Kidney (tissue), 14 donors: ENCODE measurements around the gene ASPN. TPM values are rescaled to one million over a fixed set of nuclear protein-coding genes. Genes with fewer than 3 reads are reported as not detected.

Source experiments
- DNase-seq, 5 donors: peaks; one replicate each; pipeline ENCODE4 v3.0.0-alpha.2; 2013 to 2020
- FAIRE-seq: peaks from 2 replicates; lab custom pipeline; 2012; peaks lifted over from hg19 to GRCh38; lab: Jason Lieb, UNC
- H3K27ac ChIP-seq, 2 donors: one replicate each; pipeline ENCODE4 v1.7.0; 2013; ENCODE audit warnings: low read depth in 2 of 2, low read length in 2 of 2, inconsistent platforms in 1 of 2
- H3K27me3 ChIP-seq: one replicate; pipeline ENCODE4 v1.7.1; 2013; ENCODE audit warnings: low read length, inconsistent platforms; ENCODE audit not compliant: control insufficient read depth, insufficient read depth
- H3K36me3 ChIP-seq, 3 donors: one replicate each; pipeline versions ENCODE4 v1.7.0 to v1.7.1; 2013; ENCODE audit warnings: low read length in 3 of 3, control low read depth in 1 of 3, inconsistent platforms in 1 of 3; ENCODE audit not compliant: insufficient read depth in 3 of 3, control insufficient read depth in 2 of 3
- H3K4me1 ChIP-seq, 3 donors: one replicate each; pipeline versions ENCODE4 v1.7.0 to v1.7.1; 2013; ENCODE audit warnings: low read length in 3 of 3, inconsistent platforms in 1 of 3, low read depth in 1 of 3; ENCODE audit not compliant: control insufficient read depth in 2 of 3, insufficient read depth in 2 of 3
- H3K4me3 ChIP-seq, 3 donors: one replicate each; pipeline versions ENCODE4 v1.7.0 to v1.8.1; 2013; ENCODE audit warnings: low read length in 3 of 3, control low read depth in 1 of 3, inconsistent platforms in 1 of 3
- H3K9ac ChIP-seq, 3 donors: one replicate each; pipeline versions ENCODE4 v1.7.0 to v1.7.1; 2013; ENCODE audit warnings: low read length in 3 of 3, control low read depth in 1 of 3, inconsistent platforms in 1 of 3
- H3K9me3 ChIP-seq, 3 donors: one replicate each; pipeline versions ENCODE4 v1.7.0 to v1.7.1; 2013; ENCODE audit warnings: low read length in 3 of 3, control low read depth in 1 of 3, inconsistent platforms in 1 of 3; ENCODE audit not compliant: control insufficient read depth in 2 of 3, insufficient read depth in 1 of 3
- CTCF ChIP-seq: IDR thresholded peaks from 3 replicates; pipeline ENCODE4 v1.5.1; 2012; ENCODE audit warnings: mild to moderate bottlenecking, moderate library complexity, borderline replicate concordance; ENCODE audit not compliant: insufficient read depth; ENCODE audit errors: extremely low read depth
- intact Hi-C: fragments of 100-400 bp; cut with DNase I; formaldehyde crosslinking; loops from one replicate; pipeline ENCODE4 v1.11.1; 2022
- polyA plus RNA-seq: library from polyadenylated mRNA; stranded (reverse); fragments of 350-450 nt; fragmentation: Illumina TruSeq; extraction: RNeasy Lipid Tissue Mini Kit (QIAGEN cat#74804); gene quantifications from one replicate; pipeline ENCODE4 v1.2.3, GENCODE V29; 2014; ENCODE audit warnings: low read depth, low replicate concordance; ENCODE audit not compliant: insufficient read depth
- total RNA-seq: library from RNA; stranded (reverse); fragmentation: NEBNext Ultra II Directional; extraction: Animal tissue kit (Norgen Biotek cat#: 25700); gene quantifications from one replicate; pipeline ENCODE4 v1.2.1, GENCODE V29; 2021
- donor health status: control.
- donor health status: control.
- donor health status: control.
- donor health status: control.
- donor health status: control.
- donor health status: DM: yes; HTN: yes; CAD: no.
- donor health status: Normal renal cell carcinoma (clear cell type).

Gene ASPN
- total and polyA plus RNA-seq, 2 donors from 2014 or later, result 1.5 to 3.2 TPM

- no peak for DNase-seq
- FAIRE-seq, result no peak
- Histone ChIP-seq H3K9ac (no peak overlapping the region), H3K9me3 (no peaks in the 10 kb centered on the region), H3K4me1 (peaks cover 0 to 2% (median 0%) of the 10 kb centered on the region in 3 donors), H3K4me3 (no peak overlapping the region), H3K36me3 (no peaks in the 10 kb centered on the region), H3K27ac (no peak overlapping the region), H3K27me3 (no peaks in the 10 kb centered on the region)
- intact Hi-C loops, result no loop called here
- TF ChIP-seq CTCF, result no peak
Measured at GRCh38 chr9:92506184-92506857, 24.0 kb upstream of the ASPN start.

- no peak for TF ChIP-seq CTCF
- H3K36me3 ChIP-seq, result no peaks in the 10 kb centered on the region
- H3K27me3 ChIP-seq, result no peaks in the 10 kb centered on the region
- H3K4me3 ChIP-seq, result no peak overlapping the region
- H3K9ac ChIP-seq, result no peak overlapping the region
- no peak for DNase-seq
- no peak overlapping the region for H3K27ac ChIP-seq
- H3K4me1 ChIP-seq, result peaks cover 0 to 2% (median 0%) of the 10 kb centered on the region in 3 donors
- no peaks in the 10 kb centered on the region for H3K9me3 ChIP-seq
- no peak for FAIRE-seq
- intact Hi-C loops, result no loop called here
Measured at GRCh38 chr9:92504881-92505280, 22.6 kb upstream of the ASPN start.

- no peak for TF ChIP-seq CTCF
- Histone ChIP-seq H3K4me1 (peaks cover 0 to 2% (median 0%) of the 10 kb centered on the region in 3 donors), H3K4me3 (no peak overlapping the region), H3K27ac (no peak overlapping the region), H3K36me3 (no peaks in the 10 kb centered on the region), H3K27me3 (no peaks in the 10 kb centered on the region), H3K9ac (no peak overlapping the region), H3K9me3 (no peaks in the 10 kb centered on the region)
- no peak for FAIRE-seq
- intact Hi-C loops, result no loop called here
- DNase-seq, result no peak
Measured at GRCh38 chr9:92503156-92503555, 20.9 kb upstream of the ASPN start.
